HepG2 (cell line): Measurements from ENCODE around the gene ZNF816. TPM values are rescaled to one million over a fixed set of nuclear protein-coding genes. Genes with fewer than 3 reads are reported as not detected.
"Not testable (repeated sequence)": the region's sequence is repeated elsewhere in the genome, so short reads cannot be mapped to it uniquely, and the experiment has no call there.

Source experiments
- ATAC-seq: fragments of 200-7000 bp; cut with Tn5 transposase; 3 replicates; pipeline ENCODE4 v1.9.1; 2020; ENCODE audit warnings: mild to moderate bottlenecking, moderate library complexity
- BruUV-seq: library from RNA; stranded (reverse); fragments of 400-500 nt; replicated peaks from 2 replicates; lab custom pipeline; 2021; lab: Mats Ljungman, UMichigan
- CTCF ChIA-PET: fragments of 300-600 bp; formaldehyde crosslinking; extraction: SDS; loops from one replicate; lab custom pipeline; 2021; ENCODE audit warnings: low total read pairs, inconsistent platforms, low intra/inter-chr PET ratio; lab: Yijun Ruan, JAX
- POLR2A ChIA-PET: fragments of 350-600 bp; sonication (Branson Sonifier 250); formaldehyde crosslinking; loops from one replicate; lab custom pipeline; 2020; ENCODE audit warnings: antibody characterized with exemption, inconsistent platforms; lab: Yijun Ruan, JAX
- DNase-seq: peaks from one replicate; pipeline ENCODE4 v3.0.0-alpha.2; 2015; ENCODE audit warnings: low spot score
- FAIRE-seq: peaks from 3 replicates; lab custom pipeline; 2011; peaks lifted over from hg19 to GRCh38; lab: Jason Lieb, UNC
- H2AFZ ChIP-seq: one replicate; pipeline ENCODE4 v1.6.1; 2011; ENCODE audit warnings: low read length, inconsistent platforms
- H3K27ac ChIP-seq: fragments of 300-600 bp; 3 replicates; pipeline ENCODE4 v1.8.0; 2011; ENCODE audit warnings: mixed run types, mild to moderate bottlenecking, mixed read lengths, low read length, inconsistent platforms; ENCODE audit not compliant: insufficient read depth; ENCODE audit errors: extremely low read length
- H3K27me3 ChIP-seq, 2 experiments: fragments of 200-600 bp in 1 of 2; 2 replicates in 1 of 2; 3 replicates in 1 of 2; pipeline versions ENCODE4 v1.6.0 to v1.8.0; 2011; ENCODE audit warnings: low read length in 2 of 2, mild to moderate bottlenecking in 2 of 2, moderate library complexity in 2 of 2, inconsistent platforms in 1 of 2; ENCODE audit not compliant: insufficient read depth in 2 of 2, control insufficient read depth in 1 of 2
- H3K36me3 ChIP-seq, 2 experiments: fragments of 200-600 bp in 1 of 2; replicated peaks in 1 of 2; 2 replicates in 1 of 2; 3 replicates in 1 of 2; pipeline versions ENCODE4 v1.5.1 to v1.8.0; 2011; ENCODE audit warnings: low read length in 2 of 2, inconsistent platforms in 1 of 2; ENCODE audit not compliant: insufficient read depth in 2 of 2, control insufficient read depth in 1 of 2
- H3K4me1 ChIP-seq: 2 replicates; pipeline ENCODE4 v1.5.1; 2012; ENCODE audit warnings: low read length, inconsistent platforms; ENCODE audit not compliant: insufficient read depth
- H3K4me2 ChIP-seq: 2 replicates; pipeline ENCODE4 v1.6.0; 2011; ENCODE audit warnings: low read depth, low read length, inconsistent platforms
- H3K4me3 ChIP-seq, 3 experiments: fragments of 200-600 bp in 1 of 3; sonication (generic), shearing (Covaris generic) in 1 of 3; replicated peaks in 1 of 3; 2 replicates each; pipeline ENCODE4 v1.5.1; 2011 to 2016; ENCODE audit warnings: low read length in 3 of 3, inconsistent platforms in 2 of 3, low read depth in 2 of 3, mild to moderate bottlenecking in 2 of 3, control low read depth in 1 of 3, mixed read lengths in 1 of 3; ENCODE audit not compliant: insufficient read depth in 1 of 3
- H3K79me2 ChIP-seq: one replicate; pipeline ENCODE4 v1.6.1; 2011; ENCODE audit warnings: low read length, inconsistent platforms; ENCODE audit not compliant: insufficient read depth
- H3K9ac ChIP-seq: 2 replicates; pipeline ENCODE4 v1.6.0; 2011; ENCODE audit warnings: mild to moderate bottlenecking, low read depth, low read length, inconsistent platforms; ENCODE audit not compliant: insufficient read depth
- H3K9me3 ChIP-seq: 2 replicates; pipeline ENCODE4 v1.5.1; 2012; ENCODE audit warnings: mild to moderate bottlenecking, low read length
- H4K20me1 ChIP-seq: 2 replicates; pipeline ENCODE4 v1.6.0; 2011; ENCODE audit warnings: inconsistent platforms, mild to moderate bottlenecking, low read length, moderate library complexity; ENCODE audit not compliant: insufficient read depth
- ETV5 ChIP-seq: IDR thresholded peaks from 2 replicates; pipeline ENCODE4 v1.6.1; 2018; ENCODE audit warnings: missing biosample characterization, missing genetic modification reagents, inconsistent platforms, borderline replicate concordance
- PHF21A ChIP-seq: sonication (generic); formaldehyde crosslinking; IDR thresholded peaks from 2 replicates; pipeline ENCODE4 v1.5.0; 2020; ENCODE audit warnings: mild to moderate bottlenecking, missing genetic modification reagents
- POGZ ChIP-seq: sonication (generic); formaldehyde crosslinking; IDR thresholded peaks from 2 replicates; pipeline ENCODE4 v1.4.0; 2020; ENCODE audit warnings: mild to moderate bottlenecking, missing genetic modification reagents
- POLR2A ChIP-seq, 2 experiments: IDR thresholded peaks; 2 replicates each; pipeline ENCODE4 v1.6.1; 2011; ENCODE audit warnings: low read depth in 2 of 2, low read length in 2 of 2, mild to moderate bottlenecking in 1 of 2, moderate library complexity in 1 of 2; ENCODE audit not compliant: insufficient read depth in 1 of 2
- SAP130 ChIP-seq: IDR thresholded peaks from 2 replicates; pipeline ENCODE4 v1.6.1; 2016; ENCODE audit warnings: low read depth
- TOE1 ChIP-seq: sonication (generic); formaldehyde crosslinking; IDR thresholded peaks from 2 replicates; pipeline ENCODE4 v1.4.0; 2020; ENCODE audit warnings: mild to moderate bottlenecking, missing genetic modification reagents
- ZNF256 ChIP-seq: sonication (generic); formaldehyde crosslinking; conservative IDR thresholded peaks from 2 replicates; pipeline ENCODE4 v1.4.0; 2020; ENCODE audit warnings: missing genetic modification reagents
- WGBS: methylation state at CpG from one replicate; pipeline ENCODE4 v1.1.6; 2017; ENCODE audit warnings: low lambda C conversion rate; 5-methylcytosine and 5-hydroxymethylcytosine counted together
- in situ Hi-C: cut with HindIII; loops from 2 replicates; pipeline ENCODE4 v1.10.0; 2017; ENCODE audit warnings: low pct_unique_long_range_greater_than_20kb; ENCODE audit not compliant: extremely low pct_ligation_motif_present
- intact Hi-C: fragments of 100-400 bp; cut with micrococcal nuclease; formaldehyde crosslinking; loops from one replicate; pipeline ENCODE4 v1.10.0; 2022; ENCODE audit not compliant: unreplicated experiment
- polyA plus RNA-seq, 8 experiments: library from polyadenylated mRNA; depleted of rRNA in 3 of 8; stranded (reverse) in 7 of 8; unstranded in 1 of 8; fragments of >200 nt; fragmentation: Illumina TruSeq in 4 of 8; extraction: Trizol in 4 of 8; gene quantifications; 2 replicates each; pipeline versions ENCODE4 v1.2.1 to v1.2.3, GENCODE V29; 2011 to 2016; ENCODE audit warnings: low read depth in 4 of 8, missing spikeins in 1 of 8, mixed read lengths in 1 of 8; ENCODE audit not compliant: insufficient read depth in 1 of 8
- total RNA-seq, 5 experiments: library from RNA; depleted of rRNA; stranded (reverse); fragments of >200 nt; fragmentation: Illumina TruSeq; extraction: Trizol; gene quantifications; 2 replicates each; pipeline ENCODE4 v1.2.3, GENCODE V29; 2016; ENCODE audit warnings: low read depth in 1 of 5
- TF ChIP-seq, protein P1 (sequence below): sonication (generic); formaldehyde crosslinking; IDR thresholded peaks from 2 replicates; pipeline ENCODE4 v1.5.0; 2020; ENCODE audit warnings: mild to moderate bottlenecking, missing genetic modification reagents
- TF ChIP-seq, protein P2 (sequence below): sonication (generic); formaldehyde crosslinking; IDR thresholded peaks from 2 replicates; pipeline ENCODE4 v1.5.0; 2020; ENCODE audit warnings: mild to moderate bottlenecking, missing genetic modification reagents

ZNF816 gene
- total and polyA plus RNA-seq, 2 of the 13 experiments (the other 11 are each of a cell fraction or from before 2014, with no cell fraction given), result 5.2 to 14.1 TPM

DNA sequence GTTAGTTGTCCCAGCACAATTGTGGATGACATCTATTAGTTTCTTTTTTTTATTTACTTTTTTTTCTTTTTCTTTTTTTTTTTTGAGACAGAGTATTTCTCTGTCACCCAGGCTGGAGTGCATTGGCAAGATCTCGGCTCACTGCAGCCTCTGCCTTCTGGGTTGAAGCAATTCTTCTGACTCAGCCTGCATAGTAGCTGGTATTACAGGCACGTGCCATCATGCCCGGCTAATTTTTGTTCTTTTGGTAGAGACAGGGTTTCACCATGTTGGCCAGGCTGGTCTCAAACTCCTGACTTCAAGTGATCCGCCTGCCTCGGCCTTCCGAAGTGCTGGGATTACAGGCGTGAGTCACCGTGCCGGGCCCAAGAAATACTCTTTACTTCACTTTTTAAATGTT lies 38.0 kb downstream of the ZNF816 start:
- in situ Hi-C loops, BruUV-seq, POLR2A ChIA-PET, H3K9me3 ChIP-seq, H3K79me2 ChIP-seq, FAIRE-seq, intact Hi-C loops, DNase-seq, H3K27me3 ChIP-seq, H3K4me3 ChIP-seq, H3K27ac ChIP-seq, H3K9ac ChIP-seq, H2AFZ ChIP-seq, ATAC-seq, H3K4me2 ChIP-seq, CTCF ChIA-PET, H4K20me1 ChIP-seq: not testable (repeated sequence)
- Histone ChIP-seq H3K4me1 (peaks cover 17% of the 10 kb centered on the region), H3K36me3 (peaks cover 4 to 17% of the 10 kb centered on the region in 2 experiments; a peak in 3 of 5 replicates)
- 97% methylated on average over 9 of the region's 9 CpGs for WGBS

DNA sequence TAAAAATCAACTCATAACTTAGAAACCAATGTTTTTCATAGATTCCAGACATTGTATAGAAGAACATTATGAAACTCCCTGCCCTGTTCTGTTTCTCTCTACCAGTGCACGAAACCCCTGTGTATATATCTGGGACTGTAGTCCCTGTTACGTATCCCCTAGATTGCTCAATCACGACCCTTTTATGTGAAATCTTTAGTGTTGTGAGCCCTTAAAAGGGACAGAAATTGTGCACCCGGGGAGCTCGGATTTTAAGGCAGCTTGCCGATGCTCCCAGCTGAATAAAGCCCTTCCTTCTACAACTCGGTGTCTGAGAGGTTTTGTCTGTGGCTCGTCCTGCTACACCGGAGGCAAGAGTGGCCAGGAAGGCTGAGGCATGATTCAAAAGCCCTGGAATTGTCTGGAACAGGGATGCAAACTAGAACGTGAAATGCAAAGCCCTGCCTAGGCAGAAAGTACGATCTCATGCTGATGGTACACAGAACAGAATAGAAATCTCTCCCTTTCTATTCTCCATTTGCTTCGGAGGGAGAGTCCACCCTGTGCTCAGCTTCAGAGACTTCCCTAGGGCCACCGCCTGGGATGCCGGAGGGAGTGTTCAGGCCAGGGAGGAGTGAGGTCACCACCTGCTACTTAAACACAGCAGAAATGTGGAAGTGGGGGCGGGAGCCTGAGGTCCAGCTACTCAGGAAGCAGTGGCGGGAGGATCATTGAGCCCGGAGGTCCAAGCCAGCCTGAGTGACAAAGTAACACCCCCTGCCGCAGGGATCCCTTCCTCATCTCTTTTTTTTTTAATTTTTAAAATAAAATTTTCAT lies 38.7 kb downstream of the ZNF816 start:
- in situ Hi-C loops, result no loop called here
- POLR2A ChIA-PET, result no interaction called here
- peak; percentile 49; the same call in 1 of the 2 replicates for TF ChIP-seq SAP130 (CRISPR knock-in tag)
- no peak for TF ChIP-seq TOE1 (CRISPR knock-in tag)
- peak; percentile 23 for TF ChIP-seq PHF21A (CRISPR knock-in tag)
- 0 out of 2 replicates have a peak, but pooled peaks have one; percentile 32 for TF ChIP-seq POGZ
- peak; percentile 36; the same call in 1 of the 2 replicates for TF ChIP-seq ETV5 (CRISPR knock-in tag)
- TF ChIP-seq, protein P1, sequence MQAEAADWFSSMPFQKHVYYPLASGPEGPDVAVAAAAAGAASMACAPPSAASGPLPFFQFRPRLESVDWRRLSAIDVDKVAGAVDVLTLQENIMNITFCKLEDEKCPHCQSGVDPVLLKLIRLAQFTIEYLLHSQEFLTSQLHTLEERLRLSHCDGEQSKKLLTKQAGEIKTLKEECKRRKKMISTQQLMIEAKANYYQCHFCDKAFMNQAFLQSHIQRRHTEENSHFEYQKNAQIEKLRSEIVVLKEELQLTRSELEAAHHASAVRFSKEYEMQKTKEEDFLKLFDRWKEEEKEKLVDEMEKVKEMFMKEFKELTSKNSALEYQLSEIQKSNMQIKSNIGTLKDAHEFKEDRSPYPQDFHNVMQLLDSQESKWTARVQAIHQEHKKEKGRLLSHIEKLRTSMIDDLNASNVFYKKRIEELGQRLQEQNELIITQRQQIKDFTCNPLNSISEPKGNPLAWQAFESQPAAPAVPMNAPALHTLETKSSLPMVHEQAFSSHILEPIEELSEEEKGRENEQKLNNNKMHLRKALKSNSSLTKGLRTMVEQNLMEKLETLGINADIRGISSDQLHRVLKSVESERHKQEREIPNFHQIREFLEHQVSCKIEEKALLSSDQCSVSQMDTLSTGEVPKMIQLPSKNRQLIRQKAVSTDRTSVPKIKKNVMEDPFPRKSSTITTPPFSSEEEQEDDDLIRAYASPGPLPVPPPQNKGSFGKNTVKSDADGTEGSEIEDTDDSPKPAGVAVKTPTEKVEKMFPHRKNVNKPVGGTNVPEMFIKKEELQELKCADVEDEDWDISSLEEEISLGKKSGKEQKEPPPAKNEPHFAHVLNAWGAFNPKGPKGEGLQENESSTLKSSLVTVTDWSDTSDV, result no peak
- TF ChIP-seq, protein P2, sequence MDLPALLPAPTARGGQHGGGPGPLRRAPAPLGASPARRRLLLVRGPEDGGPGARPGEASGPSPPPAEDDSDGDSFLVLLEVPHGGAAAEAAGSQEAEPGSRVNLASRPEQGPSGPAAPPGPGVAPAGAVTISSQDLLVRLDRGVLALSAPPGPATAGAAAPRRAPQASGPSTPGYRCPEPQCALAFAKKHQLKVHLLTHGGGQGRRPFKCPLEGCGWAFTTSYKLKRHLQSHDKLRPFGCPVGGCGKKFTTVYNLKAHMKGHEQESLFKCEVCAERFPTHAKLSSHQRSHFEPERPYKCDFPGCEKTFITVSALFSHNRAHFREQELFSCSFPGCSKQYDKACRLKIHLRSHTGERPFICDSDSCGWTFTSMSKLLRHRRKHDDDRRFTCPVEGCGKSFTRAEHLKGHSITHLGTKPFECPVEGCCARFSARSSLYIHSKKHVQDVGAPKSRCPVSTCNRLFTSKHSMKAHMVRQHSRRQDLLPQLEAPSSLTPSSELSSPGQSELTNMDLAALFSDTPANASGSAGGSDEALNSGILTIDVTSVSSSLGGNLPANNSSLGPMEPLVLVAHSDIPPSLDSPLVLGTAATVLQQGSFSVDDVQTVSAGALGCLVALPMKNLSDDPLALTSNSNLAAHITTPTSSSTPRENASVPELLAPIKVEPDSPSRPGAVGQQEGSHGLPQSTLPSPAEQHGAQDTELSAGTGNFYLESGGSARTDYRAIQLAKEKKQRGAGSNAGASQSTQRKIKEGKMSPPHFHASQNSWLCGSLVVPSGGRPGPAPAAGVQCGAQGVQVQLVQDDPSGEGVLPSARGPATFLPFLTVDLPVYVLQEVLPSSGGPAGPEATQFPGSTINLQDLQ (CRISPR knock-in tag), result 0 out of 2 replicates have a peak, but pooled peaks have one; percentile 23
- TF ChIP-seq ZNF256, result no peak
- no peak for TF ChIP-seq POLR2A (IDR thresholded peaks at IDR 0.05; ENCODE audit: insufficient read depth in 1 of 2, low read depth in 2 of 2, low read length in 2 of 2)

More for the DNA sequence above, 38.7 kb downstream of the ZNF816 start:
- FAIRE-seq (no peak), DNase-seq (peak; percentile 39), ATAC-seq (peak; percentile 64)
- CTCF ChIA-PET, result no interaction called here
- intact Hi-C loops, result loop anchor here (2.0 kb wide), 1 partner anchor 39 kb away; the partner anchor contains the start of gene ZNF816
- TSS peak; percentile 89 for BruUV-seq
- Histone ChIP-seq H3K4me1 (peaks cover 17% of the 10 kb centered on the region), H3K4me3 (peak overlapping the region; percentile 67 to 83 (median 80); a peak in 5 of 6 replicates), H3K4me2 (peak overlapping the region; percentile 83), H3K36me3 (peaks cover 4 to 13% of the 10 kb centered on the region in 2 experiments; a peak in 3 of 5 replicates), H3K9me3 (no peaks in the 10 kb centered on the region), H3K79me2 (no peaks in the 10 kb centered on the region), H3K9ac (peak overlapping the region; percentile 41), H3K27me3 (no peaks in the 10 kb centered on the region), H3K27ac (peak overlapping the region; percentile 21), H4K20me1 (no peaks in the 10 kb centered on the region), H2AFZ (no peak overlapping the region)
- WGBS, result 33% methylated on average over 18 of the region's 18 CpGs
